Effector memory CD4-positive, alpha-beta T cell (primary cell): Measurements from ENCODE around the gene RBM44.
"Not testable (repeated sequence)": the region's sequence is repeated elsewhere in the genome, so short reads cannot be mapped to it uniquely, and the experiment has no call there.

Experiments
- DNase-seq, 3 donors: peaks; one replicate each; pipeline ENCODE4 v3.0.0-alpha.2; 2020
- H3K27ac ChIP-seq: 2 replicates; pipeline ENCODE4 v1.7.0; 2013; ENCODE audit warnings: mild to moderate bottlenecking, low read length, moderate library complexity; ENCODE audit not compliant: insufficient read depth, poor library complexity, severe bottlenecking
- H3K27me3 ChIP-seq: replicated peaks from 2 replicates; pipeline ENCODE4 v1.7.0; 2013; ENCODE audit warnings: mild to moderate bottlenecking, low read length; ENCODE audit not compliant: insufficient read depth, control insufficient read depth, poor library complexity, severe bottlenecking
- H3K36me3 ChIP-seq: 2 replicates; pipeline ENCODE4 v1.7.0; 2013; ENCODE audit warnings: mild to moderate bottlenecking, low read length, moderate library complexity; ENCODE audit not compliant: control insufficient read depth, insufficient read depth
- H3K4me1 ChIP-seq: 2 replicates; pipeline ENCODE4 v1.7.0; 2013; ENCODE audit warnings: low read length, mild to moderate bottlenecking; ENCODE audit not compliant: control insufficient read depth, insufficient read depth, poor library complexity, severe bottlenecking
- H3K4me3 ChIP-seq: 2 replicates; pipeline ENCODE4 v1.7.0; 2013; ENCODE audit warnings: low read length, low read depth, mild to moderate bottlenecking; ENCODE audit not compliant: insufficient read depth, poor library complexity, severe bottlenecking
- H3K9me3 ChIP-seq: 2 replicates; pipeline ENCODE4 v1.7.0; 2013; ENCODE audit warnings: mild to moderate bottlenecking, low read length, moderate library complexity; ENCODE audit not compliant: control insufficient read depth

RBM44 gene

DNA sequence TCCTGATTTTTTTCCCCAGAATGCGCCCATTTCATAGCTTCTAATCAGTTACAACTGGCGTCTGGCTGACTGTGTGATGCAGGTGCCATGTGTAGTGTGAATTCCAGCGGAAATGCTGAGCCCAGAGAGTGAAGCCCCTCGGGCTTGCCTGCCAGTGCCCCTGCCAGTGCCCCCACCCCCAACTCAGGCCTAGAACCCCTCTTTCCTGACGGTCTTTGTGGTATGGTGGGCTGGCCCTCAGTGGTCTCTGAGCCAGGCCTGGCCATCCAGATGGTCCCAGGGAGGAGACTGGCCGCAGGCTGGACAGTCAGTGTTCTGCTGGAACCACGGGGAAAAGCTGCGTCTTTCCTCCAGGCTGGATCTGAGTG is 63.9 kb downstream of the RBM44 start:
- no peak overlapping the region for H3K27ac ChIP-seq
- peaks cover 21% of the 10 kb centered on the region for H3K27me3 ChIP-seq
- no peak for DNase-seq
- peaks cover 2% of the 10 kb centered on the region for H3K4me1 ChIP-seq
- H3K36me3 ChIP-seq = no peaks in the 10 kb centered on the region
- no peak overlapping the region for H3K4me3 ChIP-seq
- no peaks in the 10 kb centered on the region for H3K9me3 ChIP-seq

DNA sequence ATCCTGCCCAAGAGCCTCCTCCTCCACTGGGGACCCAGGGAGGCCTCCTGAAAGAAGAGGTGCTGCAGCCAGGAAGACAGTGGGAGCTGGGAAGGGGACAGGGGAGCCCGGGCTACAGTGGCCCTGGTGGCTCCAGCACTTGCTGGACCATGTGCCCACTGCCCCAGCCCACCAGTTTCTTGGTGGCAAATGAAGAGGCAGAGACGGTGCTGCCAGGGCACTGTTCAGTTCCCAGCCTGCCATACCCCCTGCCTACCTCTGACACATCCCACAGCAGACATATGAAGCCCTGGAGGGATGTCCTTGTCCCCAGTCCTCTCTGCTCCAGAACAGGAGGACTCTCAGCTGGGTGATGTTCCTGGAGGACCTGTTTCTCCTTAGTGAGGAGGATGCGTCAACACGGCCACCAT is 64.5 kb downstream of the RBM44 start:
- Histone ChIP-seq H3K27ac (no peak overlapping the region), H3K27me3 (peaks cover 21% of the 10 kb centered on the region), H3K36me3 (no peaks in the 10 kb centered on the region), H3K9me3 (no peaks in the 10 kb centered on the region), H3K4me1 (peaks cover 2% of the 10 kb centered on the region), H3K4me3 (no peak overlapping the region)
- no peak for DNase-seq

GRCh38 chr2:237863689-237864443 is 65.3 kb downstream of the RBM44 start:
- peaks cover 18% of the 10 kb centered on the region for H3K27me3 ChIP-seq
- peaks cover 2% of the 10 kb centered on the region for H3K4me1 ChIP-seq
- no peak for DNase-seq
- no peaks in the 10 kb centered on the region for H3K36me3 ChIP-seq
- no peak overlapping the region for H3K27ac ChIP-seq
- H3K4me3 ChIP-seq = no peak overlapping the region
- H3K9me3 ChIP-seq = no peaks in the 10 kb centered on the region

GRCh38 chr2:237864444-237864931 is 65.9 kb downstream of the RBM44 start:
- Histone ChIP-seq H3K27me3 (peaks cover 14% of the 10 kb centered on the region), H3K4me1 (no peaks in the 10 kb centered on the region), H3K9me3 (no peaks in the 10 kb centered on the region), H3K4me3 (no peak overlapping the region), H3K27ac (no peak overlapping the region), H3K36me3 (no peaks in the 10 kb centered on the region)
- no peak for DNase-seq

DNA sequence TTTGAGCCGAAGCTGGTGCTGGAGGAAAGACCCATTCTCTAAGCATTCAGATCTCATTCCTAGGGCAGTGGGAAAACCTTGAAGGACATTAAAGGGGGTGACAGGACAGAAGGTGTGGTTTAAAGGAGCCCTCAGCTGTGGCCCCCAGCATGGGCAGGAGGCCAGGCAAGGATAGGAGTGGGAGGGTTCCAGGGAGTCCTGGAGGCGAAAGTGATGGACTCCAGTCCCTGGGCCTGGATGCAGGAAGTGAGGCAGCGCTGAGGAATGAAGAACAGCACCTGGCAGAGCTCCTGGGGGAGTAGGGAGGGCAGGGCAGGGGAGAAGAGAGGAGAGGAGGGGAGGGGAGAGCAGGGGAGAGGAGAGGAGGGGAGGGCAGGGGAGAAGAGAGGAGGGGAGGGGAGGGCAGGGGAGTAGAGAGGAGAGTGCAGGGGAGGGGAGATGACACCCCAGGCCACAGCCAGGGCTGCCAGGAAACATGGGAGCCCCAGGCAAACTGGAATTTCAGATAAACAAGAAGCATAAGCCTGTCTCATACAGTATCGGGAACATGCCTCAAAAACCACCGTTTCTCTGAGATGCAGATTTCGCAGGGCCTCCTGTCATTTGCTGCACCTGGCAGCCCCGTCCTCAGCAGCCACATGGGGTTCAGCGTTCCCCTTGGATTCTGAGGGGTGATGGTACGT is 66.5 kb downstream of the RBM44 start:
- DNase-seq = no peak
- Histone ChIP-seq H3K9me3 (no peaks in the 10 kb centered on the region), H3K27me3 (peaks cover 8% of the 10 kb centered on the region), H3K36me3 (no peaks in the 10 kb centered on the region), H3K27ac (no peak overlapping the region), H3K4me1 (no peaks in the 10 kb centered on the region), H3K4me3 (no peak overlapping the region)

DNA sequence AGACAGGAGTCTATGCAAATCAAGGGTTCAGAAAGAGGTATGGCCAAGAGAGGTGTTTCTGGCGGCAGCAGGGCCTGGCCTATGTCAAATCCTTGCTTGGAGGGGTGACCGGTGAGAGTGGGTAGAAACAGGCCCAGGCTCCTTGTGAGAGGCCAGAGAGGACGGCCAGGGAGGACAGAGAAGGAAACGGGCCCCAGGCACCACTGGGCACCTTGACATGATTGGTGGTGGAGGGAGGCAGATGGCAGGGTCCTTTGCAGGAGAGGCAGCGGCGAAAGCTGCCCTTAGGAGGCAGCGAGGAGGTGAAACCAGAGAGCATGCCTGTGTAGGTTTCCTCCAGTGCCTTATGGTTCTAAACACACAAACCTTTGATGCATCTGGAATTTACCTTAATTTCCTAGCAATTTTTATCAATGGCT is 67.1 kb downstream of the RBM44 start:
- no peak overlapping the region for H3K27ac ChIP-seq
- H3K4me1 ChIP-seq = no peaks in the 10 kb centered on the region
- H3K9me3 ChIP-seq = no peaks in the 10 kb centered on the region
- peaks cover 3% of the 10 kb centered on the region for H3K27me3 ChIP-seq
- DNase-seq = no peak
- H3K36me3 ChIP-seq = no peaks in the 10 kb centered on the region
- no peak overlapping the region for H3K4me3 ChIP-seq

- H3K9me3 ChIP-seq = no peaks in the 10 kb centered on the region
- DNase-seq = no peak
- no peak overlapping the region for H3K4me3 ChIP-seq
- no peaks in the 10 kb centered on the region for H3K4me1 ChIP-seq
- no peaks in the 10 kb centered on the region for H3K27me3 ChIP-seq
- no peaks in the 10 kb centered on the region for H3K36me3 ChIP-seq
- no peak overlapping the region for H3K27ac ChIP-seq
These were observed 67.6 kb downstream of the RBM44 start for GRCh38 chr2:237866101-237866621.

GRCh38 chr2:237867465-237867864 is 68.9 kb downstream of the RBM44 start:
- H3K9me3 ChIP-seq = no peaks in the 10 kb centered on the region
- H3K27me3 ChIP-seq = no peaks in the 10 kb centered on the region
- no peak for DNase-seq
- no peaks in the 10 kb centered on the region for H3K36me3 ChIP-seq
- no peak overlapping the region for H3K27ac ChIP-seq
- H3K4me1 ChIP-seq = no peaks in the 10 kb centered on the region
- H3K4me3 ChIP-seq = no peak overlapping the region

GRCh38 chr2:237868074-237868473 is 69.5 kb downstream of the RBM44 start:
- H3K9me3 ChIP-seq, H3K27ac ChIP-seq, H3K36me3 ChIP-seq, DNase-seq, H3K27me3 ChIP-seq, H3K4me1 ChIP-seq, H3K4me3 ChIP-seq: not testable (repeated sequence)
